Brain pericyte (primary cell): ENCODE measurements around the gene PLEKHM3.
"Not testable (repeated sequence)": the region's sequence is repeated elsewhere in the genome, so short reads cannot be mapped to it uniquely, and the experiment has no call there.

ENCODE experiments used
- DNase-seq: peaks from one replicate; pipeline ENCODE4 v3.0.0-alpha.2; 2012; ENCODE audit warnings: low read depth, low spot score

PLEKHM3 gene

GRCh38 chr2:207950063-207950760 is 75.1 kb downstream of the PLEKHM3 start:
- no peak for DNase-seq

GRCh38 chr2:207949245-207949644 is 76.1 kb downstream of the PLEKHM3 start:
- DNase-seq: not testable (repeated sequence)

GRCh38 chr2:207944979-207945600 is 80.2 kb downstream of the PLEKHM3 start:
- DNase-seq: no peak

- no peak for DNase-seq
Observed at GRCh38 chr2:207944334-207944733, 81.0 kb downstream of the PLEKHM3 start.

GRCh38 chr2:207939342-207940108 is 85.8 kb downstream of the PLEKHM3 start:
- no peak for DNase-seq

- no peak for DNase-seq
Observed at GRCh38 chr2:207938886-207939285, 86.4 kb downstream of the PLEKHM3 start.

- no peak for DNase-seq
Observed at GRCh38 chr2:207938415-207938814, 86.9 kb downstream of the PLEKHM3 start.

GRCh38 chr2:207937823-207938222 is 87.5 kb downstream of the PLEKHM3 start:
- no peak for DNase-seq

GRCh38 chr2:207937253-207937652 is 88.1 kb downstream of the PLEKHM3 start:
- no peak for DNase-seq

- no peak for DNase-seq
Observed at GRCh38 chr2:207936380-207936779, 88.9 kb downstream of the PLEKHM3 start.

GRCh38 chr2:207935991-207936370 is 89.3 kb downstream of the PLEKHM3 start:
- no peak for DNase-seq

- no peak for DNase-seq
Observed at GRCh38 chr2:207935121-207935990, 90.0 kb downstream of the PLEKHM3 start.

GRCh38 chr2:207934720-207935119 is 90.6 kb downstream of the PLEKHM3 start:
- DNase-seq: no peak

GRCh38 chr2:207933396-207934065 is 91.8 kb downstream of the PLEKHM3 start:
- DNase-seq: no peak

- DNase-seq: no peak
Observed at GRCh38 chr2:207932106-207932505, 93.2 kb downstream of the PLEKHM3 start.

GRCh38 chr2:207930747-207931146 is 94.6 kb downstream of the PLEKHM3 start:
- no peak for DNase-seq

GRCh38 chr2:207929923-207930322 is 95.4 kb downstream of the PLEKHM3 start:
- DNase-seq: no peak

- no peak for DNase-seq
Observed at GRCh38 chr2:207928079-207928478, 97.2 kb downstream of the PLEKHM3 start.

GRCh38 chr2:207926989-207927300 is 98.4 kb downstream of the PLEKHM3 start:
- DNase-seq: no peak

GRCh38 chr2:207926133-207926988 is 99.0 kb downstream of the PLEKHM3 start:
- DNase-seq: no peak
